Activated T-cell treated with anti-CD3 and anti-CD28 coated beads, Interleukin-2, amount 50 U/mL, for 4 hours (primary cell): ENCODE data around the gene HDLBP. TPM values are rescaled to one million over a fixed set of nuclear protein-coding genes. Genes with fewer than 3 reads are reported as not detected.

Source experiments
- ATAC-seq, 2 donors: fragments of 200-7000 bp; cut with Tn5 transposase; one replicate each; pipeline ENCODE4 v1.10.0; 2021
- DNase-seq: peaks from one replicate; pipeline ENCODE4 v3.0.0-alpha.2; 2020
- H3K27me3 Mint-ChIP-seq: one replicate; pipeline ENCODE4 v1.8.0; 2021; ENCODE audit warnings: low read depth, mixed read lengths
- H3K36me3 Mint-ChIP-seq: one replicate; pipeline ENCODE4 v1.8.0; 2022; ENCODE audit warnings: mixed read lengths; ENCODE audit not compliant: insufficient read depth
- H3K4me1 Mint-ChIP-seq: one replicate; pipeline ENCODE4 v1.8.0; 2021; ENCODE audit warnings: low read depth, mixed read lengths
- H3K4me3 Mint-ChIP-seq: one replicate; pipeline ENCODE4 v1.8.0; 2021; ENCODE audit warnings: mild to moderate bottlenecking, moderate library complexity, mixed read lengths
- H3K9me3 Mint-ChIP-seq: one replicate; pipeline ENCODE4 v1.8.0; 2021; ENCODE audit warnings: mixed read lengths
- total RNA-seq, 3 donors: library from RNA; stranded (reverse); gene quantifications; one replicate each; pipeline ENCODE4 v1.2.1, GENCODE V29; 2021

HDLBP gene
- total RNA-seq, 3 donors from 2014 or later, result 231 to 270 (median 257) TPM

DNA sequence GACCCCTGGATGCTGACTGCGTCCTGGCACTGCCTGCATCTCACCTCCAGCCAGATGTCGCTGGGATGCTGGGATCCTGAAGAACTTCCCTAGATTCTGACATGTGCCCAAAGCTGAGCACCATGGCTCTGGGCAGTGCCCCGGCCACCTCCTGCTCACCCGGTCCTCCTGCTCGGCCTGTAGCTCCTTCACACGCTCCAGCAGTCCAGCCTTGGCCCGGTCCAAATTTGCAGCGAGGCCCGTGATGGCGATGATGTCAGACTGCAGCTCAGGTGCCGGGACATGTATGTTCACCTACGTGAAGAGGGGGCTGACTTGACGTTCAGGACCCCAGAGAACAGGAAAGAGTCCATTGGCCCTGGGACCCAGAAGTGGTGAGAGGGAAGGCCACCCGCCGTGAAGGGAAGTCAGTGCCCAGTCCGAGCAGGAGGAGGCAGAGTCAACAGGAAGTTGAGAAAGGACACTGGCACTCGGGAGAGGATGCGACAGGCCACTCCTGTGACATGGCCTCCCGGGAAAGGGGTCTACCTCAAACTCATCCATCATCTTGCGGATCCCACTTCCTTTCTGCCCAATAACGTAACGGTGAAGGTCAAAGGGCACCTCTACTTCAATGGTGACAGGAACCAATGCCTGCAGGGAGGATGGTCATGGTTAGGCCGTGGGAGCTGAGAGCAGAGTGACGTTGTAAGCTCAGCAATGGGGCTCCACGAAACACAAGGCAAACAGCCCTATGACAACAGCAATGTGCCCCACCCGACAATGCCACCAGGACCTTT is 80.3 kb downstream of the HDLBP start:
- H3K4me3 Mint-ChIP-seq, result no peak overlapping the region
- no peaks in the 10 kb centered on the region for H3K9me3 Mint-ChIP-seq
- peaks cover 78% of the 10 kb centered on the region for H3K36me3 Mint-ChIP-seq
- DNase-seq (no peak), ATAC-seq (no peak)
- no peaks in the 10 kb centered on the region for H3K4me1 Mint-ChIP-seq
- H3K27me3 Mint-ChIP-seq, result no peaks in the 10 kb centered on the region

GRCh38 chr2:241234066-241234790 is 81.2 kb downstream of the HDLBP start:
- DNase-seq (no peak), ATAC-seq (no peak)
- Mint-ChIP-seq H3K9me3 (no peaks in the 10 kb centered on the region), H3K36me3 (peaks cover 74% of the 10 kb centered on the region), H3K27me3 (no peaks in the 10 kb centered on the region), H3K4me1 (no peaks in the 10 kb centered on the region), H3K4me3 (no peak overlapping the region)

GRCh38 chr2:241232736-241233575 is 82.5 kb downstream of the HDLBP start:
- H3K9me3 Mint-ChIP-seq, result no peaks in the 10 kb centered on the region
- H3K36me3 Mint-ChIP-seq, result peaks cover 68% of the 10 kb centered on the region
- no peaks in the 10 kb centered on the region for H3K27me3 Mint-ChIP-seq
- no peak for DNase-seq
- no peak for ATAC-seq
- no peaks in the 10 kb centered on the region for H3K4me1 Mint-ChIP-seq
- H3K4me3 Mint-ChIP-seq, result no peak overlapping the region

DNA sequence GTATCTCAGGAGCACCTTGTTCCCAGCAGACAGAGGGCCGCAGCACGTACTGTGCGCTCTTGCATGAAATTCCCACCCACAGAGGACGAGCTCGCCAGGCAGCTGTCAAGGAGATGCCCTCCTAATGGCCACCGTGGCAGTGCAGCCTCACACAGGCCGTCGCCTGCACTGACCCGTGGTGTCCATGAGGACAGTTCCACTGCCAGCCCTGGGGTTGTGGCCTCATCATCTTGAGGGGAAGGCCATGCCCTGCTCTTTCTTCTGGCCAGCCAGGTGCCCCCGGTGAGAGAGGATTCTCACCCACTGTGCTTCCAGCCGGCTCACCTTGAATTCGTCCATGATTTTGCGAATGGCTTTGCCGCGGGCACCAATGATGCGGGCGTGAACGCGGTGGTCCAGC is 85.0 kb downstream of the HDLBP start:
- no peaks in the 10 kb centered on the region for H3K9me3 Mint-ChIP-seq
- H3K4me3 Mint-ChIP-seq, result no peak overlapping the region
- ATAC-seq (no peak), DNase-seq (no peak)
- no peaks in the 10 kb centered on the region for H3K4me1 Mint-ChIP-seq
- no peaks in the 10 kb centered on the region for H3K27me3 Mint-ChIP-seq
- H3K36me3 Mint-ChIP-seq, result peaks cover 55% of the 10 kb centered on the region

DNA sequence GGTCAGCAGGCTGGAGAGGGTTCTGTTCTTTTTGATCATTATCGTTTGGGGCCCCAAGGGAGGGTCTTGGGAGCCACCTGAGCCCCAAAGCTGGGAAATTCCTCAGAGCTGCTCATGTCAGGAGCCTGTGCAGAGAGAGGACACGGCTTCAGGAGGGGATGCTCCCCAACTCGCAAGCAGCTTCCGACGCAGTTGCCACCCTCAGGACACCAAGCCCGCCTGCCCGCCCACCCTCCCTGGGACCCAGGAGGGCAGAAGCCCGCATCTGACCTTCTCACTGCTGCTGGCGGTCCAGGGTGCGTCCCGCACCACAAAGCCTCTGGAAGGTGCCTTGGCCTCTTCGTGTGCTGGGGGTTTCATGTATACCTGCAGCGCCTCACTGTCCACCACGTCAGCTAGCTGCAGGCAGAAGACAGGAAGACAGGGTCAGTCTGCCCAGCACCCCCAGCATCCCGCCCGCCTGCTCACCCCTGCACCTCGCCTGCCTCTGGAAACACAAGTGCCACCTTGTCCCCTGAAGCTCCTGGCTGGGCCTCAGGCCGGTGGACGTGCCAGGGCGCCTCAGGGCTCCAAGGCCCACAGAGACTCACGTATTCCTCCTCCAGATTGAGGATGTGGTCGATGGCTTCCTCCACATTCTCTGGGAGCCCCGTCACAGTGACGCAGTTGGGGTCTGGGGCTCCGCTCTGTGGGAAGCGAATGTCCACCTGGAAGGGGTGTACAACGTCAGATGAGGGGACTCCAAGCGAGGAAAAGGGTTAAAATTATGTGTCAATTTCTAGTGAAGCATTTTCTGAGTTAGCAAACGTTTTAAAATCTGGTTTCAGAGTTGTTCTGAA is 85.7 kb downstream of the HDLBP start:
- peaks cover under 1% of the 10 kb centered on the region for H3K4me1 Mint-ChIP-seq
- ATAC-seq (no peak), DNase-seq (no peak)
- no peak overlapping the region for H3K4me3 Mint-ChIP-seq
- H3K27me3 Mint-ChIP-seq, result no peaks in the 10 kb centered on the region
- peaks cover 49% of the 10 kb centered on the region for H3K36me3 Mint-ChIP-seq
- no peaks in the 10 kb centered on the region for H3K9me3 Mint-ChIP-seq

DNA sequence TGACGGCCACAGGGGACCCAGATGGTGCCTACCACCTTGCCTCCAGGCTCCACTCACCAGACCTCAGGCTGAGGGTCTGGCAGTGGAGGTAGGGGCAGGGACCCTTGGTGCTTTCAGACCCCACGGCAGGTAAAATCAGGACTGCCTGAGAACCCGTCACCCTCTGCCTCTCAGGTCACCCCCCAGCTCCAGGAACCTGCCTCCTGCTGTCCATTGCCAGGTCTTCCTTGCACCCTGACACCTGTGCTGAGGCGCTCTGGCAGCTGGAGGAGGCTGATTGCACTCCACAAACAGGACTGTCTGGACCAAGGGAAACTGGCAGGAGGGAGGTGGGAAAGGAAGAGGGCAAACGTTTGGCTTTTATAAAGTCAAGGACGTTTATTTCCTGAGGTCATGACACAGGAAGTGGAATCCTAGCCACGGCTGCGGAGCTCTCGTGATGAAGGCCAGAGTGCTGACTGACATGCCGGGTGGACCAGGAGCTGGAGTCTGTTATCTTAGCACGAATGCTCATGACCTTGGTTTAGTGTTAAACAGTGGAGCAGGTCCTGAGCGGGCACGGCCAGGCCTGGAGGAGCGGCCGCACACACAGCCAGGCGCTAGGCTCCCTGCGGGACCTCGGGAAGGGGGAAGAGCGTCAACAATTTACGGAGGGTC is 86.5 kb downstream of the HDLBP start:
- Mint-ChIP-seq H3K4me1 (peaks cover 5% of the 10 kb centered on the region), H3K36me3 (peaks cover 45% of the 10 kb centered on the region), H3K27me3 (no peaks in the 10 kb centered on the region)

GRCh38 chr2:241228081-241228859 is 87.2 kb downstream of the HDLBP start:
- no peak for DNase-seq
- no peak for ATAC-seq
- peaks cover 39% of the 10 kb centered on the region for H3K36me3 Mint-ChIP-seq
- H3K9me3 Mint-ChIP-seq, result no peaks in the 10 kb centered on the region
- no peaks in the 10 kb centered on the region for H3K27me3 Mint-ChIP-seq
- peaks cover 5% of the 10 kb centered on the region for H3K4me1 Mint-ChIP-seq
- no peak overlapping the region for H3K4me3 Mint-ChIP-seq

More for the DNA sequence above, 86.5 kb downstream of the HDLBP start:
- ATAC-seq (no peak), DNase-seq (no peak)
- Mint-ChIP-seq H3K4me3 (no peak overlapping the region), H3K9me3 (no peaks in the 10 kb centered on the region)

DNA sequence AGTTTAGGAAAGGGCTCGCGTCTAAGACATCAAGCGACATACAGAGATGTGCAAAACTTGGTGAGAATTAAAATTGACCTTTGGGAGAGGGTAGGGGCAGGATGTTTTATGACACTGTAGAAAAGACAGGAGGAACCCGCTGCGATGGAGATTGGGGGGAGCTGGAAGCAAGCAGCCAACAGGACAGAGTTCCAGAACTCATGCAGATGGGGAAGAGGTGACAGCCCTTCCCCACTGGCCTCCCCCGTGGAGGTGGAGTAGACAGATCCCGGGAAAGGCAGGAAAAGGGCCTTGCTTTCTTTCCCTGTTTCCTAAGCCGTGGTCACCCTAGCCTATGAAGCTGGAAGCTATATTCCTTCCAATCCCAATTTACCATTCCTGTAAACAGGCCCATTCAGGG is 87.9 kb downstream of the HDLBP start:
- Mint-ChIP-seq H3K4me1 (peaks cover 5% of the 10 kb centered on the region), H3K27me3 (no peaks in the 10 kb centered on the region), H3K9me3 (no peaks in the 10 kb centered on the region), H3K4me3 (no peak overlapping the region), H3K36me3 (peaks cover 33% of the 10 kb centered on the region)
- ATAC-seq (no peak), DNase-seq (no peak)

DNA sequence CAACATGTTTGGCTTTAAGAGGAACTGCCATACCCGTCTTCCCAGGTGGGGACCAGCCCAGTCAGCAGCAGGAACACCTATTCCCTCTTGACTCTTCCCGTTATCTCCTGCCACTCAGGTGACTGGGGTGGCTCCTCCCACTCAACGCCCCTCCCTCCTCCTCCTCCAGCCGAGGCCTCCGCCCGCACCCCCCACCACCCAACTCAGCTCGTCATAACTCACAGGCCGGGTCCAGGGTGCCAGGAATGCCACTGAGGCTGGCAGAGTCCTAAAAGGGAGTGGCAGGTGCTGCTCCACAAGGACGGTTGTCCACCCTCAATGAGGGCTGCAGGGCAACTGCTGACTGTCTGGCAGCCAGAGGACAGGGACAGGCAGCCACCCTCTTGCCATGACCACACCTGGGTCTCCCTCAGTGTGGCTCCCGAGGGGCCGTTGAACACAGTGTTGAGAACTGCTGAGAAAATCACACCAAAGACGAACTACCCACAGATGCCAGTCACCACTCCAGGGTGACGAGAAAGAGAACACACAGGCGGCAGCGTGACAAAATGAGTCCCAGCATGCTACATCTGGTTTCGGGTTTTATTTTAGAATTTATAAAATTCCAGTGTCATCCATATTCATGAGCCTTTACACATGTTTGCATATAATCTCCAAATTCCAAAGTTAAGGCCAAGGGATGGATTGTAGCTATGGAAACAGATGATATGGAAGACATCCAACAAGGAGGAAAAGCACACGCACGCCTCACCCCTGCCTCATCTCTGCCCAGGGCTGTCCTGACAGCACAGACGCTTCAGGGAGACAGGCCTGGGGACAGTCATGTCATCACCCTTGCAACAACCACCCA is 88.5 kb downstream of the HDLBP start:
- H3K36me3 Mint-ChIP-seq, result peaks cover 30% of the 10 kb centered on the region
- no peak for DNase-seq
- no peaks in the 10 kb centered on the region for H3K27me3 Mint-ChIP-seq
- H3K9me3 Mint-ChIP-seq, result no peaks in the 10 kb centered on the region
- ATAC-seq, result no peak
- no peak overlapping the region for H3K4me3 Mint-ChIP-seq
- peaks cover 5% of the 10 kb centered on the region for H3K4me1 Mint-ChIP-seq

DNA sequence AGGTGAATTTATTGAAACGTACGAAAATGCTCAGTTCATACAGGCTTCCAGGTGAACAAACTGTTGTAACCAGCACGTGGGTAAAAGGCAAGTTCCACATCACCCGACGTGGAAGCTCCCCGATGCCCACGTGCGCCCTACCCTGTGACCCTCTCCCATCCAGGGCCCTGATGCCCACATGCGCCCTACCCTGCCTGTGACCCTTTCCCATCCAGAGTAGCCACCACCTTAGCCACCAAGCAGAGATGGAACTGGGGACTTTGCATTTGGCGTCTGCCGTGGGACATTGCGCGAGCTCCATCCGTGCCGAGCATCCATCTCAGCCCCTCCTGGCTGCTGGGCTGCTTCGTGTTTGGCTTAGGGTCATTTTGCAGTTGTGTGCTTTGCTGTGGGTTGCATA is 89.5 kb downstream of the HDLBP start:
- H3K27me3 Mint-ChIP-seq, result no peaks in the 10 kb centered on the region
- peaks cover 5% of the 10 kb centered on the region for H3K4me1 Mint-ChIP-seq
- no peak for ATAC-seq
- H3K9me3 Mint-ChIP-seq, result no peaks in the 10 kb centered on the region
- no peak for DNase-seq
- H3K4me3 Mint-ChIP-seq, result no peak overlapping the region
- peaks cover 23% of the 10 kb centered on the region for H3K36me3 Mint-ChIP-seq

GRCh38 chr2:241225545-241225944 is 89.9 kb downstream of the HDLBP start:
- no peaks in the 10 kb centered on the region for H3K27me3 Mint-ChIP-seq
- peaks cover 5% of the 10 kb centered on the region for H3K4me1 Mint-ChIP-seq
- ATAC-seq, result no peak
- DNase-seq, result no peak
- no peaks in the 10 kb centered on the region for H3K9me3 Mint-ChIP-seq
- H3K4me3 Mint-ChIP-seq, result no peak overlapping the region
- peaks cover 20% of the 10 kb centered on the region for H3K36me3 Mint-ChIP-seq

GRCh38 chr2:241224851-241225438 is 90.5 kb downstream of the HDLBP start:
- H3K36me3 Mint-ChIP-seq, result peaks cover 14% of the 10 kb centered on the region
- H3K27me3 Mint-ChIP-seq, result no peaks in the 10 kb centered on the region
- DNase-seq, result no peak
- peak in 1 of 2 donors; percentile 4 for ATAC-seq
- no peak overlapping the region for H3K4me3 Mint-ChIP-seq
- H3K4me1 Mint-ChIP-seq, result peaks cover 5% of the 10 kb centered on the region
- H3K9me3 Mint-ChIP-seq, result no peaks in the 10 kb centered on the region
